HG02571 (cell line): ENCODE measurements around the gene CTSL.
"Not testable (repeated sequence)": the region's sequence is repeated elsewhere in the genome, so short reads cannot be mapped to it uniquely, and the experiment has no call there.

Experiments used
- ATAC-seq: cut with Tn5 transposase; IDR thresholded peaks from one replicate; pipeline ENCODE4 v1.9.1; 2021; ENCODE audit warnings: mild to moderate bottlenecking, moderate library complexity; ENCODE audit not compliant: unreplicated experiment

The CTSL gene

GRCh38 chr9:87751868-87752267 lies 25.9 kb downstream of the CTSL start:
- ATAC-seq = no peak

DNA sequence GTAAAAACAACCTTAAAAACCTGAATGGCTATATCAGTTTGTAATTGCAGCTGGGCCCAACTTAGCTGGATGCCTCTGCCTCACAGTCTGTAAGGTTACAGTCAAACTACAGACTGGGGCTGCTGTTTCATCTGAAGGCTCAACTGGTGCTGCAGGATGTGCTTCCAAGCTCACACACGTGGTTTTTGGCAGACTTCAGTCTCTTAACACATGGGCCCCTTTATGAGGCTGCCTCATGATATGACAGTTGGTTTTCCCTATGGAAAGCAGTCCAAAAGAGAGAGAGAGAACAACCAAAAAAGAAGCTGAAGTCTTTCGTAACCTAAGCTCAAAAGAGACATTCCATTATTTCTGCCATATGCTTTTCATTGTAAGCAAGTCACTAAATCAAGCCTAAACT lies 27.4 kb downstream of the CTSL start:
- no peak for ATAC-seq

DNA sequence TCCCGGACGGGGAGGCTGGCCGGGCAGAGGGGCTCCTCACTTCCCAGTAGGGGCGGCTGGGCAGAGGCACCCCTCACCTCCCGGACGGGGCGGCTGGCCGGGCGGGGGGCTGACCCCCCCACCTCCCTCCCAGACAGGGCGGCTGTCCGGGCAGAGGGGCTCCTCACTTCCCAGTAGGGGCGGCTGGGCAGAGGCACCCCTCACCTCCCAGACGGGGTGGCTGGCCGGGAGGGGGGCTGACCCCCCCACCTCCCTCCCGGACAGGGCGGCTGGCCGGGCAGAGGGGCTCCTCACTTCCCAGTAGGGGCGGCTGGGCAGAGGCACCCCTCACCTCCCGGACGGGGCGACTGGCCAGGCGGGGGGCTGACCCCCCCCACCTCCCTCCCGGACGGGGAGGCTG lies 32.4 kb downstream of the CTSL start:
- not testable (repeated sequence) for ATAC-seq

- not testable (repeated sequence) for ATAC-seq
These were observed 34.1 kb downstream of the CTSL start for GRCh38 chr9:87759980-87760379.

- ATAC-seq = no peak
These were observed 34.6 kb downstream of the CTSL start for GRCh38 chr9:87760529-87760928.

DNA sequence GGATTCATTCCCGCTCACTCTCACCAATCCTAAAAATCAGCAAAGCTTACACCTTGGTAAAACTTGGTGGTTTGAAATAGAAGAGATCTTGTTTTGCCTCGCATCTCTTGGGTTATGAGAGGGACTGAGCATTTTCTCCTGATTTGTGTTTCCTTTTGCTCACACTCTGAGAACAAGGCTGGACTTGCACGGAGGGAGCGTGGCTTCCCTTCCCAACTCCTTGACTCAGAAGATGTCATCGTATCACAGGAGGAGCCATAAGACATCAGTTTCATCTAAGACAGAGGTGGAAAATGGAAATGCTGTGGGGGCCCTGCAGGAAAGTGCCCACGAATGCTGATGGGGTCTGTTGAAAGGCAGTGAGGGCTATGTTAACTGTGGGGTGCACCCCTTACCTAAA lies 37.4 kb downstream of the CTSL start:
- ATAC-seq = no peak

GRCh38 chr9:87765521-87765920 lies 39.6 kb downstream of the CTSL start:
- ATAC-seq = no peak

DNA sequence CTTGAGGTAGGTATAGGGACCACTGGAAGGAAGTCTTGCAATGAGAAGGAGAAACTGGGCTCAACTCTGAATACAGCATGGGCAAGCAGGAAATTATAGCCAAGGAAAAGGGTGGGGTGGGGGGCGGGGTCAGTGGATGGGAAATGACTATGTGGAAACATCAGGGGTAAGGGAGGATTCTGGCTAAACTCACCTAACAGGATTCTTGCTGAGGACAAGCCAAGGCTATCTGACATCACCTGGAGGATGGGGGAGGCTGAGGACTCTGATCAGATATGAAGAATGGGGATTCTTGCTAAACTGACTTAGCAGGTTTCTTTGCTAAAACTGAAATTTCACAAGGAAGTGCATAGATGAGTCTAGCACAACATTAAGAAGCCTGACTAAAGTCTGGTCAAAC lies 40.8 kb downstream of the CTSL start:
- ATAC-seq = no peak

GRCh38 chr9:87770616-87771315 lies 44.8 kb downstream of the CTSL start:
- no peak for ATAC-seq

DNA sequence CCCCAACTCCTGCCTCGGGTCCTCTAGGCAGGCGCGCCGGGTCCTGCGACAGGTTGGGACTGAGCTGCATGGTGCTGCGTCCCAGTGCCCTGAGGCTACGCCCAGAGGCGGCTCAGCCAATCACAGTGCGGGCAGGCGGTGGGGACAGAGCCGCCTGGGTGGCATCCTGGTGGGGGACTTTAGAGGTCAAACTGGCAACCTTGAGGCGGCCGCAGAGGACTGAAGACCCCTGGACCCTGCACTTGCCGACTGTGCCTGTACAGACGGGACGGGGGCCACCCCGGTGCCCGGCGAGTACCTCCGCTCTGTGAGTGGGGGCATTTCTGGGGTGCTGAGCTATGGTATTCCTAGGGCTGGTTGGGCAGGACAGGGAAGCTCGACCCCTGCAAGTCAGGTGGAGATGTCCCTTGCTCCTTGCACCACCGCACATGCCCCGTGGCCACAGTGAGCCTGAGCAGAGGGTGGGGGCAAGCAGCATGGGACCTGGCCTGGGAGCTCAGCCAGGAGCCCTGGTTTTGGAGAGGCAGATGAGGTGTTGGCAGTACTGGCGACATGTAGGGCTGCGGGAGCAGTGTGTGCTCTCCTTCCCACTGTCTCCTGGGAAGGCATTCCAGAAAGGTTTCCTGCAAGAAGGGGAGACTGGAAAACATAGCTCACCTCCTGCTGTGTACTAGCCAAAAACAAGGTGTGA lies 45.5 kb downstream of the CTSL start:
- no peak for ATAC-seq

DNA sequence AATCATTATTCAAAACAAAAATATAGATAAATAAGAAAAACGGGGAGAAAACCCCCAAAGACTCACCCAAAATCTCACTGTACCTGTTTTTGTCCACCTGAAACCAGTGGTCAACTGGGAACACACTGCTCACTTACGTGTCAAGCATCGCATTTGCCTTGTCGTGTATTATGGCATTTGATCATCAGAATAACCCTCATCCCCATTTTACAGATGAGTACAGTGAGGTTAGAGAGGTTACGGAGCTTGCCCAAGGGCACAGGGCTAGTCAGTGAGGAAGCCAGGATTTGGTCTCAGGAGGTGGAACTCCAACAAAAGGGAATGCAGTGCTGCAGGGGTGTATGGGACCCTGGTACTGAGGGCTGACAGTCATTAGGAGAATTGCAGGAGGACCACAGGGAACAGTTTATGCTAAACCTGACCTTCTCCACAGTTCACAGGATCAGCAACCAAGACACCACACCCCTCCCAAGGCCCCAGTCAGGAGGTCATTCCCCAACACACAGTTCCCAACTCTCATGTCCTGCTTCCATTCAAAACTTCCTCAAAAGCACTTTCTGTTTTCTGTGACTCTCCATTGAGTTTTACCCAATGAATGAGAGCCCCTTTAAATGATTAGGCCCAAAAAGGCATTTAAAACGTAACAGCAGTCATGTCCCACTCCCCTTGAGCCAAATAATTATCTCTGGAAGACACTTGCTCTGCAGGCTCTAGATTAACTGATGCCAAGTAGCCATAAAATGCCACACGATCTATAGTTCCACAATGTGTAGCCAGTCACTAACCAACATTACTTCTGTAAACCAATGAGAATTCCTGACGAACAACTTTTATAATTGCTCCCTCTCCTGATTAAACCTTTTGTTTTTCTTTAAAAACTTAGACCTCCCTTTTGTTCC lies 50.8 kb downstream of the CTSL start:
- ATAC-seq = no peak

DNA sequence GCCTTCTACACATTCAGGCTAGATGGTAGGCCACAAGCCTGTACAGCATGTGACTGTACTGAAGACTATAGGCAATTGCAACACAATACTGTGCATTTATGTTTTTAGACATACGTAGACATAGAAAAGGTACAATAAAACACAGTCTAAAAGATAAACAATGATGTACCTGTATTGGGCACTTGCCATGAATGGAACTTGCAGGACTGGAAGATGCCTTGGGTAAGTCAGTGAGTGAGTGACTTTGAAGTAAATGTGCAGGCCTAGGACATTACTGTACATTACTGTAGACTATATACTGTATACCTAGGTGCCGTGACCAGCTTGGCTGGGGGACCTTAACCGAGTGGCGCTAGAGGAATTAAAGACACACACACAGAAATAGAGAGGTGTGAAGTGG lies 53.1 kb downstream of the CTSL start:
- ATAC-seq = no peak
